DND-41 (cell line): ENCODE measurements around the gene AFG3L2.

Source experiments
- CTCF ChIP-seq: IDR thresholded peaks from 2 replicates; pipeline ENCODE4 v1.5.1; 2012; ENCODE audit warnings: borderline replicate concordance, low read length, moderate library complexity, mild to moderate bottlenecking; ENCODE audit not compliant: poor library complexity, severe bottlenecking; ENCODE audit errors: extremely low read depth
- EZH2 ChIP-seq: IDR thresholded peaks from 3 replicates; pipeline ENCODE4 v1.6.1; 2012; ENCODE audit warnings: borderline replicate concordance, low read depth, mild to moderate bottlenecking, moderate library complexity, low read length, inconsistent platforms; ENCODE audit not compliant: severe bottlenecking

GRCh38 chr18:12397793-12398192 lies 20.8 kb upstream of the AFG3L2 start:
- TF ChIP-seq EZH2, result no peak
- TF ChIP-seq CTCF, result no peak
